Neural progenitor cell (in vitro differentiated cells): Measurements from ENCODE around the gene MED16.

Experiments
- CTCF ChIP-seq: fragments of 200-600 bp; sonication (generic); IDR thresholded peaks from 2 replicates; pipeline ENCODE4 v1.5.1; 2017; ENCODE audit warnings: antibody characterized with exemption, mild to moderate bottlenecking
- EZH2phosphoT487 ChIP-seq: fragments of 200-600 bp; sonication (generic); IDR thresholded peaks from 2 replicates; pipeline ENCODE4 v1.6.1; 2017; ENCODE audit warnings: antibody characterized with exemption

GRCh38 chr19:855566-856120, 37.3 kb downstream of the MED16 start:
- TF ChIP-seq CTCF (no peak), EZH2phosphoT487 (no peak)
